DMS114 treated with DMSO at 0.1 percent for 48 hours (cell line): ENCODE results near the gene ADCY7.
"Not testable (repeated sequence)": the region's sequence is repeated elsewhere in the genome, so short reads cannot be mapped to it uniquely, and the experiment has no call there.

Experiments
- DNase-seq: peaks from one replicate; lab custom pipeline; 2025; ENCODE audit not compliant: unreplicated experiment; lab: John Stamatoyannopoulos, UW

Gene ADCY7

GRCh38 chr16:50266337-50267091 lies at the start of gene ADCY7:
ADCY7 (plus strand) TSS chr16:50266551; CDS start chr16:50288180, 21,629 bp downstream.
- DNase-seq = no peak

- no peak for DNase-seq
Observed at GRCh38 chr16:50219402-50219975, 46.9 kb upstream of the ADCY7 start.

- DNase-seq = no peak
Observed at GRCh38 chr16:50224286-50224685, 42.1 kb upstream of the ADCY7 start.

- DNase-seq = no peak
Observed at GRCh38 chr16:50227120-50227519, 39.2 kb upstream of the ADCY7 start.

GRCh38 chr16:50227665-50228064 lies 38.7 kb upstream of the ADCY7 start:
- DNase-seq = no peak

GRCh38 chr16:50228364-50228868 lies 37.9 kb upstream of the ADCY7 start:
- no peak for DNase-seq

GRCh38 chr16:50229149-50229726 lies 37.1 kb upstream of the ADCY7 start:
- no peak for DNase-seq

- no peak for DNase-seq
Observed at GRCh38 chr16:50234771-50235556, 31.4 kb upstream of the ADCY7 start.

- no peak for DNase-seq
Observed at GRCh38 chr16:50235581-50235980, 30.8 kb upstream of the ADCY7 start.

- no peak for DNase-seq
Observed at GRCh38 chr16:50238314-50238713, 28.0 kb upstream of the ADCY7 start.

- DNase-seq = no peak
Observed at GRCh38 chr16:50238868-50239301, 27.5 kb upstream of the ADCY7 start.

- DNase-seq = not testable (repeated sequence)
Observed at GRCh38 chr16:50243024-50243423, 23.3 kb upstream of the ADCY7 start.

- no peak for DNase-seq
Observed at GRCh38 chr16:50244140-50244503, 22.2 kb upstream of the ADCY7 start.

GRCh38 chr16:50244504-50245416 lies 21.6 kb upstream of the ADCY7 start:
- no peak for DNase-seq

GRCh38 chr16:50245417-50246298 lies 20.7 kb upstream of the ADCY7 start:
- DNase-seq = no peak

- DNase-seq = no peak
Observed at GRCh38 chr16:50246299-50247122, 19.8 kb upstream of the ADCY7 start.

GRCh38 chr16:50247123-50247905 lies 19.0 kb upstream of the ADCY7 start:
- no peak for DNase-seq
